ENCODE results near the gene RUNX2.

GRCh38 chr6:45377043-45377553 is 49.0 kb downstream of the RUNX2 start:
- TF ChIP-seq CTCF (optimal IDR thresholded peaks at IDR 0.05 in 1 of 3, IDR thresholded peaks at IDR 0.05 in 1 of 3, conservative IDR thresholded peaks at IDR 0.05 in 1 of 3; ENCODE audit: extremely low read depth in 1 of 3, insufficient read depth in 2 of 3, low read length in 3 of 3) (no peak), EZH2 (IDR thresholded peaks at IDR 0.05; ENCODE audit: low read length) (no peak)
